ENCODE data around the gene LAMA5. TPM values are rescaled to one million over a fixed set of nuclear protein-coding genes. Genes with fewer than 3 reads are reported as not detected.
A peak's percentile ranks its signal among the peaks of the same experiment; 100 is the strongest.

The LAMA5 gene
- total and polyA plus RNA-seq, 2 experiments from 2014 or later, result 201 to 298 TPM

DNA sequence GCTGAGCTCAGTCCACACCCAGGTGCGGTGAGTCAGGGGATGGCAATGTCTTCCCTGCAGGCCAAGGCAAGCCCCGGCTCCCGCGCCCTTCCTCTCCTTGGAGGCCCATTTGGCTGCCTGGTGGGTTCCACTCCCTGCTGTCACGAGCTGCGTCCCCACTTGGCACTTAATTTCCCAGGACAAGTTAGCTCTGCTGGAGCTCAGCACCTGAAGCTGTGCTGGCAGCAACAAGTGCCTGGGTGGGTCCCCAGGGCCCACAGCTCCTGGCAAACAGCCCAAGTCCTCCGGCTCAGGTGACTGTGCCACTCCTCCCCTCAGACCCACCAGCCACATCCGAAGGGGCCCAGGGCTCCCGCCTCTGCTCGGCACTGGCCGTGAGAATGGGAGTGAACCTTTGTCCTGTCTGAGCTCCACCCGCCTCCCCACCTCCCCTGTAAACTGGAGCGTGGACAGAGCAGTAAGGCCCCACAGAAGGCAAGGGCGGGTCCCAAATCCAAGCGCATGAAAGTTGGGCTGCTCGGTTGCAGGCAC lies 16.9 kb downstream of the LAMA5 start:
- Mint-ChIP-seq H3K27me3 (ENCODE audit: insufficient read depth, low read depth, poor library complexity) (peaks cover 13% of the 10 kb centered on the region), H3K9me3 (peaks cover 24% of the 10 kb centered on the region), H3K36me3 (ENCODE audit: low read depth) (peaks cover 56% of the 10 kb centered on the region), H3K27ac (no peak overlapping the region), H3K4me1 (peaks cover 5% of the 10 kb centered on the region; the same call in 2 of the 3 replicates), H3K4me3 (no peak overlapping the region)
- no peak overlapping the region for H2AFZ ChIP-seq
- ATAC-seq, result no peak
- H3K9me2 ChIP-seq (ENCODE audit: insufficient read depth), result no peaks in the 10 kb centered on the region
- peaks cover 8% of the 10 kb centered on the region; the same call in 1 of the 2 replicates for H3K4me1 ChIP-seq (ENCODE audit: insufficient read depth)
- H3K36me3 ChIP-seq (ENCODE audit: insufficient read depth), result peaks cover 17% of the 10 kb centered on the region
- no peaks in the 10 kb centered on the region for H3K27me3 ChIP-seq (ENCODE audit: insufficient read depth)
- no peak overlapping the region for H3K4me3 ChIP-seq
- peaks cover 18% of the 10 kb centered on the region for H3F3A ChIP-seq (replicated peaks; ENCODE audit: low read depth)
- H3K79me2 ChIP-seq (replicated peaks; ENCODE audit: insufficient read depth), result peaks cover 15% of the 10 kb centered on the region
- DNase-seq (ENCODE audit: low spot score), result no peak
- H3K27ac ChIP-seq (ENCODE audit: low read depth), result peak overlapping the region; percentile 50
- TF ChIP-seq STAT1 (IDR thresholded peaks at IDR 0.05; ENCODE audit: unreplicated experiment), result no peak
- TF ChIP-seq, protein P1, sequence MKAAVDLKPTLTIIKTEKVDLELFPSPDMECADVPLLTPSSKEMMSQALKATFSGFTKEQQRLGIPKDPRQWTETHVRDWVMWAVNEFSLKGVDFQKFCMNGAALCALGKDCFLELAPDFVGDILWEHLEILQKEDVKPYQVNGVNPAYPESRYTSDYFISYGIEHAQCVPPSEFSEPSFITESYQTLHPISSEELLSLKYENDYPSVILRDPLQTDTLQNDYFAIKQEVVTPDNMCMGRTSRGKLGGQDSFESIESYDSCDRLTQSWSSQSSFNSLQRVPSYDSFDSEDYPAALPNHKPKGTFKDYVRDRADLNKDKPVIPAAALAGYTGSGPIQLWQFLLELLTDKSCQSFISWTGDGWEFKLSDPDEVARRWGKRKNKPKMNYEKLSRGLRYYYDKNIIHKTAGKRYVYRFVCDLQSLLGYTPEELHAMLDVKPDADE (IDR thresholded peaks at IDR 0.05), result no peak
- TF ChIP-seq, protein P2, sequence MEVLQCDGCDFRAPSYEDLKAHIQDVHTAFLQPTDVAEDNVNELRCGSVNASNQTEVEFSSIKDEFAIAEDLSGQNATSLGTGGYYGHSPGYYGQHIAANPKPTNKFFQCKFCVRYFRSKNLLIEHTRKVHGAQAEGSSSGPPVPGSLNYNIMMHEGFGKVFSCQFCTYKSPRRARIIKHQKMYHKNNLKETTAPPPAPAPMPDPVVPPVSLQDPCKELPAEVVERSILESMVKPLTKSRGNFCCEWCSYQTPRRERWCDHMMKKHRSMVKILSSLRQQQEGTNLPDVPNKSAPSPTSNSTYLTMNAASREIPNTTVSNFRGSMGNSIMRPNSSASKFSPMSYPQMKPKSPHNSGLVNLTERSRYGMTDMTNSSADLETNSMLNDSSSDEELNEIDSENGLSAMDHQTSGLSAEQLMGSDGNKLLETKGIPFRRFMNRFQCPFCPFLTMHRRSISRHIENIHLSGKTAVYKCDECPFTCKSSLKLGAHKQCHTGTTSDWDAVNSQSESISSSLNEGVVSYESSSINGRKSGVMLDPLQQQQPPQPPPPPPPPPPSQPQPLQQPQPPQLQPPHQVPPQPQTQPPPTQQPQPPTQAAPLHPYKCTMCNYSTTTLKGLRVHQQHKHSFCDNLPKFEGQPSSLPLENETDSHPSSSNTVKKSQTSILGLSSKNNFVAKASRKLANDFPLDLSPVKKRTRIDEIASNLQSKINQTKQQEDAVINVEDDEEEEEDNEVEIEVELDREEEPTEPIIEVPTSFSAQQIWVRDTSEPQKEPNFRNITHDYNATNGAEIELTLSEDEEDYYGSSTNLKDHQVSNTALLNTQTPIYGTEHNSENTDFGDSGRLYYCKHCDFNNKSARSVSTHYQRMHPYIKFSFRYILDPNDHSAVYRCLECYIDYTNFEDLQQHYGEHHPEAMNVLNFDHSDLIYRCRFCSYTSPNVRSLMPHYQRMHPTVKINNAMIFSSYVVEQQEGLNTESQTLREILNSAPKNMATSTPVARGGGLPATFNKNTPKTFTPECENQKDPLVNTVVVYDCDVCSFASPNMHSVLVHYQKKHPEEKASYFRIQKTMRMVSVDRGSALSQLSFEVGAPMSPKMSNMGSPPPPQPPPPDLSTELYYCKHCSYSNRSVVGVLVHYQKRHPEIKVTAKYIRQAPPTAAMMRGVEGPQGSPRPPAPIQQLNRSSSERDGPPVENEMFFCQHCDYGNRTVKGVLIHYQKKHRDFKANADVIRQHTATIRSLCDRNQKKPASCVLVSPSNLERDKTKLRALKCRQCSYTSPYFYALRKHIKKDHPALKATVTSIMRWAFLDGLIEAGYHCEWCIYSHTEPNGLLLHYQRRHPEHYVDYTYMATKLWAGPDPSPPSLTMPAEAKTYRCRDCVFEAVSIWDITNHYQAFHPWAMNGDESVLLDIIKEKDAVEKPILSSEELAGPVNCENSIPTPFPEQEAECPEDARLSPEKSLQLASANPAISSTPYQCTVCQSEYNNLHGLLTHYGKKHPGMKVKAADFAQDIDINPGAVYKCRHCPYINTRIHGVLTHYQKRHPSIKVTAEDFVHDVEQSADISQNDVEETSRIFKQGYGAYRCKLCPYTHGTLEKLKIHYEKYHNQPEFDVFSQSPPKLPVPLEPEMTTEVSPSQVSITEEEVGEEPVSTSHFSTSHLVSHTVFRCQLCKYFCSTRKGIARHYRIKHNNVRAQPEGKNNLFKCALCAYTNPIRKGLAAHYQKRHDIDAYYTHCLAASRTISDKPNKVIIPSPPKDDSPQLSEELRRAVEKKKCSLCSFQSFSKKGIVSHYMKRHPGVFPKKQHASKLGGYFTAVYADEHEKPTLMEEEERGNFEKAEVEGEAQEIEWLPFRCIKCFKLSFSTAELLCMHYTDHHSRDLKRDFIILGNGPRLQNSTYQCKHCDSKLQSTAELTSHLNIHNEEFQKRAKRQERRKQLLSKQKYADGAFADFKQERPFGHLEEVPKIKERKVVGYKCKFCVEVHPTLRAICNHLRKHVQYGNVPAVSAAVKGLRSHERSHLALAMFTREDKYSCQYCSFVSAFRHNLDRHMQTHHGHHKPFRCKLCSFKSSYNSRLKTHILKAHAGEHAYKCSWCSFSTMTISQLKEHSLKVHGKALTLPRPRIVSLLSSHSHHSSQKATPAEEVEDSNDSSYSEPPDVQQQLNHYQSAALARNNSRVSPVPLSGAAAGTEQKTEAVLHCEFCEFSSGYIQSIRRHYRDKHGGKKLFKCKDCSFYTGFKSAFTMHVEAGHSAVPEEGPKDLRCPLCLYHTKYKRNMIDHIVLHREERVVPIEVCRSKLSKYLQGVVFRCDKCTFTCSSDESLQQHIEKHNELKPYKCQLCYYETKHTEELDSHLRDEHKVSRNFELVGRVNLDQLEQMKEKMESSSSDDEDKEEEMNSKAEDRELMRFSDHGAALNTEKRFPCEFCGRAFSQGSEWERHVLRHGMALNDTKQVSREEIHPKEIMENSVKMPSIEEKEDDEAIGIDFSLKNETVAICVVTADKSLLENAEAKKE (CRISPR knock-in tag; IDR thresholded peaks at IDR 0.05), result no peak
- TF ChIP-seq EZH2phosphoT487 (IDR thresholded peaks at IDR 0.05; ENCODE audit: unreplicated experiment), result no peak
- no peak for TF ChIP-seq EZH2 (IDR thresholded peaks at IDR 0.05; ENCODE audit: low read depth, unreplicated experiment)
- TF ChIP-seq, protein P3, sequence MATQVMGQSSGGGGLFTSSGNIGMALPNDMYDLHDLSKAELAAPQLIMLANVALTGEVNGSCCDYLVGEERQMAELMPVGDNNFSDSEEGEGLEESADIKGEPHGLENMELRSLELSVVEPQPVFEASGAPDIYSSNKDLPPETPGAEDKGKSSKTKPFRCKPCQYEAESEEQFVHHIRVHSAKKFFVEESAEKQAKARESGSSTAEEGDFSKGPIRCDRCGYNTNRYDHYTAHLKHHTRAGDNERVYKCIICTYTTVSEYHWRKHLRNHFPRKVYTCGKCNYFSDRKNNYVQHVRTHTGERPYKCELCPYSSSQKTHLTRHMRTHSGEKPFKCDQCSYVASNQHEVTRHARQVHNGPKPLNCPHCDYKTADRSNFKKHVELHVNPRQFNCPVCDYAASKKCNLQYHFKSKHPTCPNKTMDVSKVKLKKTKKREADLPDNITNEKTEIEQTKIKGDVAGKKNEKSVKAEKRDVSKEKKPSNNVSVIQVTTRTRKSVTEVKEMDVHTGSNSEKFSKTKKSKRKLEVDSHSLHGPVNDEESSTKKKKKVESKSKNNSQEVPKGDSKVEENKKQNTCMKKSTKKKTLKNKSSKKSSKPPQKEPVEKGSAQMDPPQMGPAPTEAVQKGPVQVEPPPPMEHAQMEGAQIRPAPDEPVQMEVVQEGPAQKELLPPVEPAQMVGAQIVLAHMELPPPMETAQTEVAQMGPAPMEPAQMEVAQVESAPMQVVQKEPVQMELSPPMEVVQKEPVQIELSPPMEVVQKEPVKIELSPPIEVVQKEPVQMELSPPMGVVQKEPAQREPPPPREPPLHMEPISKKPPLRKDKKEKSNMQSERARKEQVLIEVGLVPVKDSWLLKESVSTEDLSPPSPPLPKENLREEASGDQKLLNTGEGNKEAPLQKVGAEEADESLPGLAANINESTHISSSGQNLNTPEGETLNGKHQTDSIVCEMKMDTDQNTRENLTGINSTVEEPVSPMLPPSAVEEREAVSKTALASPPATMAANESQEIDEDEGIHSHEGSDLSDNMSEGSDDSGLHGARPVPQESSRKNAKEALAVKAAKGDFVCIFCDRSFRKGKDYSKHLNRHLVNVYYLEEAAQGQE (IDR thresholded peaks at IDR 0.05; ENCODE audit: unreplicated experiment), result no peak
- no peak for TF ChIP-seq POLR2AphosphoS5 (IDR thresholded peaks at IDR 0.05; ENCODE audit: low read depth)
- no peak for TF ChIP-seq JUNB (IDR thresholded peaks at IDR 0.05; ENCODE audit: unreplicated experiment)
- no peak for TF ChIP-seq CREB1 (CRISPR knock-in tag; IDR thresholded peaks at IDR 0.05; ENCODE audit: low read depth)
- no peak for TF ChIP-seq ZNF114 (CRISPR knock-in tag; IDR thresholded peaks at IDR 0.05)
- no peak for TF ChIP-seq NANOG (IDR thresholded peaks at IDR 0.05; ENCODE audit: borderline replicate concordance)
- TF ChIP-seq CTCF (conservative IDR thresholded peaks at IDR 0.05; ENCODE audit: low read depth in 2 of 2), result no peak
- no peak for TF ChIP-seq ZNF331 (CRISPR knock-in tag; IDR thresholded peaks at IDR 0.05; ENCODE audit: low read depth)
- H4K20me1 ChIP-seq (replicated peaks; ENCODE audit: insufficient read depth), result no peaks in the 10 kb centered on the region; the same call in 1 of the 2 replicates
- no peak overlapping the region for H3K4me2 ChIP-seq

Data from GM23338 (cell line).